ELF-1 (cell line): ENCODE measurements around the gene ELF5.

ENCODE experiments used
- DNase-seq: peaks from one replicate; pipeline ENCODE4 v3.0.0-alpha.2; 2016; ENCODE audit warnings: low read depth, low spot score

ELF5 gene

DNA sequence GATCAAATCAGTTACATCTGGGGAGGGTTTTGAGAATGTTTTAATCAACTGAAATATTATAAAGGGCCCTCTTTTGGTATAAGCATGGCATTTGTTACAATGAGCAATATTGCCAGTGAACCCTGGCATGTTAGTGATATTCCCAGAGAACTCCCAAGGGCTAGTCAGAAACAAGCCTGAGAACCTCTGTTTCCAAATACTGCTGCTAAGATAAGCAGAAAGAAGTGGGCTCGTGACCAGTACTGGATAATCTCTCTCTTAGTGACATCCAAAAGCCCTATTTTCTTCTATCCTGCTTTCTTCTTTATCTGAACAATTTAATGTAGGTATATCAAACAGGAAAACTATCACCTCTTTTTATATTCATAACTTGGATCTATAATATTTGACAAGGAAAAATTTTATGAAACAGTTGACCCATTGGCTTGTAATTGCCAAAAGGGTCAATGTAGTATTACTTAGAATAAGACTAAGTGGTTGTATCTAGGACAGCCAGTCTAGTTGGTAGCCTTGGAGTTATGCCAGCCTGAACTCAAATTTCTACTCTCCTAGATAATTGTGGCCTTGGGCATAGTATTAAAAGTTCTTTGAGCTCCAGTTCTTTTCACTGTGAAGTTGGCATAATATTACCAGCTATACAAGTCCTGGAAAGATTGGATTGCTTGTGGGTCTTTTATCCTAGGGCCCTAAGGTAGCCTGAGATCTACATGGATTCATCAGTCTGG is 59.1 kb downstream of the ELF5 start:
- DNase-seq, result no peak

DNA sequence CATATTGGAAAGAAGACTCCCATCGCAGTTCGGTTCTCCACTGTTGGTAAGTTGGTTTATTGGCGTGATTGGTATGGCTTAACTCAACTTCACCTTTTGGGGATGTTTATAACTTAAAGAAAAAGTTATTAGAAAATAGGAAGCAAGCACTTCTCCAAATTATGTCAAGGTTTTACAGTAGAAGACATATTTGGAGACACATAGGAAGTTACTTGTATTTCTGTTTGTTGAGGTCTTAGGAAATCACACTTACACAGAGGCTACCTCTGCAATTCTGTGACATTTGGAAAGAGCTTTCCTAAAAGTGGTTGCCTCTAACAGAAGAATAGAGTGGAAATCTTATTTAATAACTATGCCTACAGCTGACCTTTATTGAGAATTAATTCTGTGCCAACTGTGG is 62.5 kb downstream of the ELF5 start:
- DNase-seq, result no peak

DNA sequence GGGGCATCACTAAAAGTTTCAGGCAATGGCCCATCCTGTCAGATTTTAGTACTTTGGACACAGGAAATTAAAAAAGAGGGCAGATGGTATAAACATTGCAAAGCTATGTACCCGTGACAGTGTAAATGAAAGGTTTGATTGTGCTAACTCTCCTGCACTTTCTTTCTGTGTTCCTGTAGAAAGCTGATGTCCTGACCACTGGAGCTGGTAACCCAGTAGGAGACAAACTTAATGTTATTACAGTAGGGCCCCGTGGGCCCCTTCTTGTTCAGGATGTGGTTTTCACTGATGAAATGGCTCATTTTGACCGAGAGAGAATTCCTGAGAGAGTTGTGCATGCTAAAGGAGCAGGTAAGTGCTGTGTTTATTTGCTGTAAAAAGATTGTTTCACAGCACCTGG is 64.6 kb downstream of the ELF5 start:
- no peak for DNase-seq

DNA sequence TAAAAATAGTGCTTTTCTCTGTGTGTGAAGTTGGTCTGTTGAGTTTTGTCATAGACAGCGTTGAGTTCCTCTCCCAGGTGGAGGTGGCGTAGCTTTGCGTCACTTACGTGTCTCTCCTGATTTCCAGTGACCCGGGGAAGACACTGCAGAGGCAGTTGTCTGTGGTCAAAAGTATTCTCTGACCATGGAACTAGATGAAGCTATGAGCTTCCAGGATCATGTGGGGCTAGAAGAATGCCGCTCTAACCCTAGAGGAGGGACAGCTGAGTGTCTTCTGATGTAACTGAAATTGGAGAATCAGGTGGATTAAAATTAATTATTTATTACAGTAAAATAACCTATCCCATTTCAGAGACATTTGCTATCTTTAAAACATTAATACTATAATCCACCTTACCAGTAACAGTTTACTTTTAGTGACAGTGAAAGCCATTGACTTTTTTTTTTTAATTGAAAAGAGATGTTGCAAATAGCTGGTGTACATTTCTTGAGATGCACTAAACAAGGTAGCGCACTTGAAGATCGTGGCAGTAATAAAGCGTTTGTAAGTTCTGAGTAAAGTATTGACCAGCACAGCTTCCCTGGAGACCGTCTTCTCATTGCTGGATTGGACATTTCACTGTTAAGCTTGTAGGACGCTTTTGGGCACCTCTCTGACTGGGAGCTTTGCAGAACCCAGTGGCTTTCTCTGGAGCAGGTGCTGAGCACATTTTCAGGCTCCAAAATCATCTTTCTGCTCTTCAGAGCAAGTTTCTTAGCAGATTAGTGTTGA is 65.2 kb downstream of the ELF5 start:
- DNase-seq, result no peak

DNA sequence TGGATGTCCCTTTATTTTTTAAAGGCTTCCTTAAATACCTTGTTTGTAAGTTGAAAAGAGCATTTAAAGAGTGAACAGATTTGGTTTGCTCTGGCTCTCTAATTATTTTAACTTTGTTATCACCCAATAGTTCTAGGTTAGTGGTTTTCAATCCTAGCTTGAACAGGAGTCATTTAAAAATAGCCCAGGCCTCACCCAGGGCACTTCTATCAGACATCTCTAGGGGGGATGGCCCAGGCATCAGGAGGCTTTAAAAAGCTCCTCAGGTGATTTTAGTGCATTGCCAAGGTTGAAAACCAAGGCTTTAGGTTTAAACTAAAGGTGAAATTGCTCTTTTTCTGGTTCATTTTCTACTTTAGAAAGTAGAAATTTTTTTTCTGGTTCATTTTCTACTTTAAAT is 66.5 kb downstream of the ELF5 start:
- DNase-seq, result no peak

DNA sequence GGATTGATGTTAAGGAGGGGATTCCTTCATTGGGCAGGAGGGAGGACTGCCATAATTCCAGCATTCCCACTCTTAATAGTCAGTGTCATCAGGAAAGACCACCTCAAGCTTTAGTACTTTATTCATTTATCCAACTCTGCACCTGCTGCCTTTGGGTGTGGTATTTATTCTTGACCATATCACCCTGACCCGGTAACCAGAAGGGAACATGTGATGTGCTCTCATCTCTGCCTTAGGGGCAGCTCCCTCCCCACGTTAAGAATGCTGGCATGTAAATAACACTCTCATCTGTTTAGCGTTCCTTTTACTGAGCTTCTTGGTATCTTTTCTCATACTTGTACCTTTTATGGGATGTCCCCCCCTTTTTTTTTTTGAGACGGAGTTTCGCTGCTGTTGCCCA is 67.2 kb downstream of the ELF5 start:
- no peak for DNase-seq

DNA sequence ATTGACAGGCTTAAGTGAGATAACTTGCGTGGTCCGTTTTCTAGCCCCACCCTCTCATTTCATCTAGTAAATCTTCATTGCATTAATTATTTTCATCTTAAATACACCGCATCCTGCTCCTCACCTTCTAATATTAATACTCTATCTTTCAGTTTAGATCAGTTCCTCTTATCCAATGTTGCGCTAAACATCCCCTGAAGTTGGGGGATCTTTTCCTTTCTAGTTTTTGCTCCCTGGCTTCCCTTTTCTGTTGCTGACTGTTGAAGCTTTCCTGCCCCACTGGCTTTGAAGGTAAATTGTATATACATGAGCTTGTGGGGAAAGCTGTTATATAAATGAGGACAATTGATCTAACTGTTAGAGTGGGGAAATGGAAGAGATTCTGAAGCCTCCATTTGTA is 67.6 kb downstream of the ELF5 start:
- no peak for DNase-seq

DNA sequence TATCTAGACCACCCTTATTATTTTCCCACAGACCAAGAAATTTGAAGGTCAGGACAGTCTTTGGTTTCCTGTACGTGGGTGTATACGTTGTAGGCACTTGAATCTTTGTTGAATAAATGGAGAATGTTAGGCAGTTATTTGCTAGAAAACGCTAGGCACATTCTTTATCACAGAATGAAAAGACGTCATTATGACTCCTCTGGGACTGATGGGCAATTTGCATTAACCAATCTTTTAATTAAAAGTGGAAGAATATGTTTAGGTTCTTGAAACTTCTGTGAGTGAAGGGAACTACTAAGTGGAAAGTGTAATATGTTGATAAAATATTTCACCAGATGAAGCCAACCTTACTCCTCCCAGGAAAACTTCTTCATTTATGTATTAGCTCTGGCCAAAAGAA is 69.2 kb downstream of the ELF5 start:
- DNase-seq, result no peak

DNA sequence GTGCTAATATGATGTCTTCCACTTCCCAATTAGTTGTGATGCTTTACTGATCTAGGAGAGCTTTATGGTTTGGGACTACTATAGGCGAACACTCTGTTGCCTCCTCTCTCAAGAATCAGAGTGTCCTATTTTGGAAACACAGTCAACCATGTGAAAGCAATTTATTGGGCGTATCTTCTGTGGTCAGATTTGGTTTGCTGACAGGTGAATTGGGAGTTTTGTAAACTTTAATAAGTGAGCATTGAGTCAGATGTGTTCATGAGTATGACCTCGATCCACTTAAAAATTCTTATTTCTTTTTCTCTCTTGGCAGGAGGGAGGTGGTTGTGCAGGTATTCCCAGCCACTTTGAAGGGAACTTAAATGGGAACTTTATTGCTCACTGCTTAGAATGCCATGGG is 70.5 kb downstream of the ELF5 start:
- no peak for DNase-seq

DNA sequence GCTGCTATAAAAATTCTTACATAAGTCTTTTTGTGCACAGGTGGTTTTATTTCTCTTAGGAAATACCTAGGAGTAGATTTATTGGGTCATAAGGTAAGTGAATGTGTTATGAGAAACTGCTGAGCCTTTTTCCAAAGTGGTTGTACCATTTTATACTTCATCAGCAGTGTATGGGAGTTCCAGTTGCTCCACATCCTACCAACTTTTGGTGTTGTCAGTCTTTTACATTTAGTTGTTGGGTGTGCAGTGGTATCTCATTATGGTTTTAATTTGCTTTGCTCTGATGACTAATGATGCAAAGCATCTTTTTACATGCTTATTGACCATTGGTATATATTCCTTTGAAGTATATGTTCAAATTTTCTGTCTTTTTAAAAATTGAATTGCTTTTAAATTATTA is 71.8 kb downstream of the ELF5 start:
- no peak for DNase-seq

DNA sequence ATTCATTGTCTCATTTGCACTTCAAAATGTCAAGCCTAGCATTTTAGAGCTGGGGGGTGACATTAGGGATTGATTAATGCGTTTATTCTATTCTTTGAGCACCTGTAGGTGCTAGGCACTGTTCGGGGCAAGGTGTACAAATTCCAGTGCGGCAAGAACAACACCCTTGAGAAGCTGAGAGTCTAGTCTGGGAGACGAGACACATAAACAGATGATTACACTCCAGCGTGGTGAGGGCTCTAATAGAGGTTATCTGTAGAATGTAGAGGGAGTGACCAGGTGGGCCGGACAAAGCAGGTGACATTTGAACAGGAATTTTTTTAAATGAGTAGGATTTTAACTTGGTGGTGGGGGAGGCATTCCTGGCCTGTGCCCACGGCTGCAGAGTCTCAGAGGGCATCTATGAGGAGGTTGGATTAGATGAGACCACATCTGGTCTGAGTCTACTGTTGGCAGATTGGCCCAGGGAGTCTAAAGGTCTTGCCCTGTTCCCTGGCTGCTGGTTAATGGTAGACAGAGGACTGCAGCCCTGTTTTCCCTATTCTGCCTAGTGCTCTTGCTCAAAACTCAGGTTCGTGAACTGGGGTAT is 73.9 kb downstream of the ELF5 start:
- DNase-seq, result no peak

DNA sequence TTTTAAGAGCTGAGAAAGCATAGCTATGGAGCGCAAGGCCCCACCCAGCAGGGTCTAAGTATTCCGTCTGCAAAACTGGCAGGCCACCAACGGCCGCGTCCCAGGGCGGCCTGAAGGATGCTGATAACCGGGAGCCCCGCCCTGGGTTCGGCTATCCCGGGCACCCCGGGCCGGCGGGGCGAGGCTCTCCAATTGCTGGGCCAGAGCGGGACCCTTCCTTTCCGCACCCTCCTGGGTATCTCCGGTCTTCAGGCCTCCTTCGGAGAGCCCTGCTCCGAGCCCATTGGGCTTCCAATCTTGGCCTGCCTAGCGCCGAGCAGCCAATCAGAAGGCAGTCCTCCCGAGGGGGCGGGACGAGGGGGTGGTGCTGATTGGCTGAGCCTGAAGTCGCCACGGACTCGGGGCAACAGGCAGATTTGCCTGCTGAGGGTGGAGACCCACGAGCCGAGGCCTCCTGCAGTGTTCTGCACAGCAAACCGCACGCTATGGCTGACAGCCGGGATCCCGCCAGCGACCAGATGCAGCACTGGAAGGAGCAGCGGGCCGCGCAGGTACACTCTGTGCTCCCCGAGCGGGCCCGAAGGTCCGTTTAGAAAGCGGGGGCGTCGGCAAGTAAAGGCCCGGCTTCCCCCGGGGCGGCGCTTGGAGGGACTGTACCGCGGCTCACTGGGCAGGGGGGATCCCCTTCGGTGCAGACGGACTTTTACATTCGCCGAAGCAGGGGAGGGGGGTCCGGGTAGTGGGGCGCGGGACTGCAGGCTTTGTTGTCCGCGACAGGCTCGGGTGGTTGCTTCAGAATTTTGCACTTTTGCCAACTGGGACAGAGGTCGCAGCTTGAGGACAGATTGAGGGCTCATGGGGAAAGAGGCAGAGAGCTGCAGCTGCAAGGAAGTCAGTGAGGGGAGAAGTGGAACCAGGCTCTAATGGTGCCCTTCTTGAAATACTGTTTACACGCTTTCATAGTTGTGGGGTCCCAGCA is 74.8 kb downstream of the ELF5 start, which contains the start of gene CAT:
Gene CAT, plus strand, starts transcription at position 406 of the 979 bp plus-strand sequence. Its CDS starts 80 bp downstream, at position 486.
- peak; percentile 95 for DNase-seq

DNA sequence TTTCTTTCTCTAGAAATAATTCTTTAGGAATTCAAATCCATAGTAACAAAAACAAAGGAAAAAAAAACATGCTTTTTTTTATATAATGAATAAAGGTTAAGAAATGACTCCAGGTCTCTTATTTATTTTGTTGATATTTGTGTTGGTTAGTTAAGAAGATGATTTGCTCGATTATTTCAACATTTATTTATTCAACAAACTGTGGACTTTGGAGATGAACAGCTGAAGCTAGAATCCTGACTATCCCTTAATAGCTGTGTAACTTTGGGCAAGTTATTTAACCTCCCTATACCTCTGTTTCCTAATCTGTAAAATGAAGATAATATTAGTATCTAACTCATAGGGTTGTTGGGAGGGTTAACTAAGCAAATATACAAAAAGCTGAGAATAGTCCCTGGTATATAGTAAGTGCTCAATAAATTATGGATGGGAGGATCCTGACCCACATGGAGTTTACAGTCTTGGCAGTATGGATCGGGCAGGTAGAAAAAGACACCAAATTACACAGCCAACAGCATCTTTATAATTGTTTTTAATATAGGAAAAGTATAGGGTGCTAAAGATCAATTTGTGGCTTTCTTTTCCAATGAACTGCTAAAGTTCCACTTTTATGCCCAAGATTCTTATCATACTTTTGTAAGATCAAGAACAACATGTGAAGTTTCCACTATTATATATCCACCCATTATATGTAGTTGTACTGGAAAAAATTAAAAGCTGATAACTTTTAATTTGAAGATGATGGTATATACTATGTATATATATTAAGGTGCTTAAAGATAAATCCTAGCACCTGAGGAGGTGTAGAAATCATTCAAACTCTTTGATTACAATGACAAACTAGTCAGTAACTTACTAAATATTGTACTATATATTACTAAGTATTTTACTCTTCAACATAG is 76.1 kb downstream of the ELF5 start:
- no peak for DNase-seq

DNA sequence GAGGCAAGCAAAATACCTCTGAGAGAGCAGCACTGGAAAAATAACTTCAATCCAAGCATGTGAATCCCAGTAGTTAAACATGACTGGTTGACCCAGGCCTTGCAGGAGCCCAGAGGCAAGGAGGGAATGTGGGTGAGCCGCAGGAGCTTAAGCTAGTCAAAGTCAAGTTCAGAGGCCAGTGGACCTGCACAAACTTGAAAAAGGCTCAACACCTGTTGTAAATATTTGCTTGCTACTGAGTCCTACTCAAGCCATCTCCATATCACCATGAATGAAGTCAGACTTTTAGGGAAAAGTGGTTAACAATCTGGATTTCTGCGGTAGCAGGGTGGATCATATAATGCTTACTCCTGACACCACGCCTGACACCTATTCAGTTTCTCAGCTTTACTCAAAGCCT is 79.7 kb downstream of the ELF5 start:
- DNase-seq, result no peak

DNA sequence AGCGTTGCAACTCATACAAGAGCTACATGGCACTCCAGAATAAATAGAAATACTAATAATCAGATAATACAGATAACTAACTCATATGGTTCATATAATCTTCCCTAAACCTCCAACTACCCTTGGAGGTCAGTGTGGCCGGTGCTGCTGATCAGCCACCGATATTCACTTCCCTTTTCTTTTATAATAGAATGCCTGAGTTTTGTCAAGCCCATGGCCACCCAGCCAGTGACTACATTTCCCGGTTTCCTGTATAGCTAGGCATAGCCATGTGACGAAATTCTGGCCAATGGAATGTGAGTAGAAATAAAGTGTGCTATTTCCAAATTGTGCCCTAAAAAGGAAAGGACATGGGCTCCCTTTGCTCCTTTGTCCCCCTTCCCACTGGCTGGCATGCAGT is 80.8 kb downstream of the ELF5 start:
- DNase-seq, result no peak

DNA sequence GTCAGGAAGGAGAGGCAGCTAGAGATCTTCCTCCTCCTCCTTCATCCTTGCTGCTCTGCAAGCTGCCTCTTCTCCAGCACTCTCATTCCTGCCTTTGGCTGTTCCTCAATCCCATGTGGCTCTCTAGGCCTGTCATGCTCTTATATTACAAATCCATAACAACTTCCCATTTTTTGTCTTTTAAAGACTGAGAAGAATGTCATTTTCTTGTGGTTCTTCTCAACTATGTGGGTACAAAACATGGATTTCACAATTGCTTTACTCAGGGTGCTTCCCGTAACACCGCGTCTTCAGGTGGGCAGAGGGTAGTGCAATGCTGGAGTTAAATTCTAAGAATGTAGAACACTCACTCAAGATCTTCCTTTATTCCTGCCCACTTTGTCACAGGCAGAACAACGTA is 81.6 kb downstream of the ELF5 start:
- DNase-seq, result no peak
